GM21528 (cell line): ENCODE results near the gene HPCAL1.
A peak's percentile ranks its signal among the peaks of the same experiment; 100 is the strongest.

Experiments used
- ATAC-seq: cut with Tn5 transposase; IDR thresholded peaks from one replicate; pipeline ENCODE4 v1.9.1; 2021; ENCODE audit warnings: mild to moderate bottlenecking, moderate library complexity; ENCODE audit not compliant: unreplicated experiment, low FRiP score

Gene HPCAL1

GRCh38 chr2:10366601-10367270 is 64.0 kb downstream of the HPCAL1 start:
- no peak for ATAC-seq

DNA sequence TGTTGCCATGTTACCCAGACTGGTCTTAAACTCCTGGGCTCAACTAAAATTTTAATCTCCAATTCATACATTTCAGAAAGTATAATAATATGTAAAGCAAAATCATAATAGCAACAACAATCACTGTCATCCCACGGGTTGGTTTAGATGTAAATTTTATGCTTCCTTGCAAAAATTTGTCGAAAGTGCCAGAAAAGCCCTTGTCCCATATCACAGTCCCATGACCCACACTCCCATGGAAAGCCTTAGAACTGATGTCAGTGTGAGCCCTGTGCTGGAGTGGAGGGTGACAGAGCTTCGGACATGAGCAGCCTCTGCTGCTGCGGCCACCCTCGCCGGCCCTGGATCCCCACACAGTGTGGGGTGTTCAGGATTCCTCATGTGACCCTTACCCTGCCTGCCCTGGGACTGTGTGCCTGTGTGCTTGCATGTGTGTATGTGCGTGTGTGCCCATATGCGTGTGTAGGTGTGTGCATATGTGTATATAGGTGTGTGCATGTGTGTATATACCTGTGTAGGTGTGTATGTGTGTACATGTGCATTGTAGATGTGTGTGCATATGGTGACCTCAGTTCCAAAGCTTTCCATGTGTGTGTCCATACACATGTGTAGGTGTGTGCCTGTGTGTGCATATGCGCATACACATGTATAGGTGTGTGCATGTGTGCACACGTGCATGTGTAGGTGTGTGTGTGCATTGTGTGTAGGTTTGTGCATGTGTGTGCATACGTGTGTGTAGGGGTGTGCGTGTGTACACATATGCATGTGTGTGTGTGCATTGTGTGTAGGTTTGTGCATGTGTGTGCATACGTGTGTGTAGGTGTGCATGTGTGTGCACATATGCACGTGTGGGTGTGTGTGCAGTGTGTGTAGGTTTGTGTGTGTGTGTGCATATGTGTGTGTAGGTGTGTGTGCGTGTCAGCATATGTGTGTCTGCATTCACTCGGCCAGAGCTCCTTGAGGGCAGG is 65.1 kb downstream of the HPCAL1 start:
- ATAC-seq, result no peak

GRCh38 chr2:10368491-10369231 is 66.0 kb downstream of the HPCAL1 start:
- no peak for ATAC-seq

DNA sequence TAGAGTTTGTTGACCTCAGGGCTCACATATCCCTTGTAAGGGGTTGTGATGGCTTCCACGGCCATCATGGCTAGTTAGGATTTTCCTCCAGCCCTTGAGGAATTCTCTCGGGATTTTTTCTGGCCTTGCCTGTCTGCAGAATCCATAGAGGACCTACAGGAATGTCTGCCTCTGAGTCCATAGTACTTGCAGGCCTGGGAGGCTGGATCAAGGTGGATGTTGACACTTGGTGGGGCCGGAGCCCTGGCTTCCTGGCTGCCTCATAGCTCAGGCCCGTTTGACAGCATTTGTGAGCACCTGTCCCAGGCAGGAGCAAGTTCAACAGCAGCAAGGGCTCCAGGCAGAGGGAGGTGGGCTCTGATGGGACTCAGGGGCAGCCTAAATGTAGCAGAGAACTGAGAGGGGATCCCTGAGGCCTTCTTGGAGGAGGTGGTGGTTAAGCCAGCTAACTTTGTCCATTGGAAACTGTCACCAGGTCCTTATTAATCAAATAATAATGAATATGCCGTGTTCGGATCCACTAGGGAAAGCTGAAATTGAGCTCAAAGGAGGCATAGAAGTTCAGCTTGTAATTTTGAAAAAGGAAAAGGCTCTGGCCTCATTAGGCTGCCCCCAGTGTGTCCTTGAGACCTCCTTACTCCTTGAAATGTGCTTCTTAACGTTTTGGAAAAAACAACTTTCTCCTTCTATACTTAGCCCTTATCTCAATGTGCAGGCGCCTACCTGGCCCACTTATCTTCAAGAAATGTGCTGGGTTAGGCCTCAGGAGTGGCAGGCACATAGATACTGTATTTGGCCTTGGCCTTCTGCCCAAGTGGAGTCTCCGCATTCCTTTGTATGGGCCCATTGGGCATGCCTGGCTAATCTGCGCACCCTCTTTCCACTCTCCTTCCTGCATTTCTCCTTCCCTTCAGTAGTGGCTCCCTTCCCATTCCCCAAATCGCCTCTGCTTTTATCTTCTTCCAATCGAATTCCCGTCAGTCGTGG is 66.9 kb downstream of the HPCAL1 start:
- no peak for ATAC-seq

- no peak for ATAC-seq
Observed at GRCh38 chr2:10370390-10370789, 67.7 kb downstream of the HPCAL1 start.

GRCh38 chr2:10370895-10371294 is 68.2 kb downstream of the HPCAL1 start:
- no peak for ATAC-seq

DNA sequence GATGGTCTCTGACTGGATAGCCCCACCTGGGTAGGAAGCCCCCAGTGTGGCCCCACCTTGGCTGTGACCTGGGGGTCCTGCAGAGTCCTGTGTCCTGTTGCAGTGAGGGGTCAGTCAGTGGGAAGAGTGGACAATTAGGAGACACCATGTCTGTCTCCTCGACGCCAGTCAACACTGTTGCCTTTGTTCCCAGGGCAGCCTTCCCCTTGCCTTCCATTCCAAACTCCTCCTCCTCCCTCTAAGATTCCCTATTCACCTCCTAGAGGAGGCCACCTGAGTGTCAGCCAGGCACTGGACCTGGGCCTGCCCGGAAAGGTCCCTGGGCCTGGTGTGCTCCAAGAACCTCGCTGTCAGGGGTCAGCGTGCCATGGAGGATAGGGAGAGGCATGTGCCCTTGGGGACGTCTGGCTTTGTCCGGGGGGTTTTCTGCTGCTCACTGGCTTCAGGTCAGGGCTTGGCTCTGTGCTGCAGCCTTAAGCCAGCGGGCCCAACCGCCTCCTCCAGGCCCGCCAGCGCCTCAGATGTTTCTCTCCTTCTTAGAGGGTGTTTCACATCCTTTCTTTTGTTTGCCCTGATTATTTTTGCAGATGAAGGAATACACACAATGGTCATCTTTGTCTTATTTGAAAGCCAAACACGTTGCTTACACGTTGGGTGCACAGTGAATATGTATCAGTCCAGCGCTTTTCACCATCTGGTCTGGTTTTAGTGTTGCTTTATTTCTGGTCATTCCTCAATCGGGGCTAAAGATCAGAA is 68.9 kb downstream of the HPCAL1 start:
- no peak for ATAC-seq

DNA sequence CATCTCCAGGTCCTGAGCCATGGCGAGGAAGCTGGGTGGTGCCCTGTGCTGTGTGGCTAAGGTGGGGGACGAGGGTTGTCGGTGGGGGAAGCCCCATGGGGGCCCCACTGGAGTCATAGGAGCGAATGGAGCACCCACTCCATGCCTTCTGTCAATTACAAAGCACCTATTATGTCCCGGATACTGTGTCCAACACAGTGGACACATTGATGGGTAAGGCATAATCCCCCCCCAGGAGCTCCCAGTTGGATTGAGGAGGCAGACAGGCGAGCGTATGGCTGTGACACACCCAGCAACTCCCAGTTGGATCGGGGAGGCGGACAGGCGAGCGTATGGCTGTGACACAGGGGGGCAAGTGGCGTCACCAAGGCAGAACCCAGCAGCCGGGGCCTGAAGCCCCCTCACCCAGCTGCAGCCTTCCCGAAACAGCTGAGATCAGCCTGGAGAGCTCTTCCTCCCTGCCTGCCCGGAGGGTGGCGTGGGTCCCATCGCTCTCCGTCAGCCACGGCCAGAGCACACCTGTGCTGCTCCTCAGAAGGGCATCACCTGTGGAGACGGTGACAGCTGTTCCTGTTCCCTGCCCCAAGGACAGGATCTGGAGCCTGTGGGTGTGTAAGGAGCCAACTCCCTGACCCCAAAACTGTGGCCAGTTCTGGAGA is 69.6 kb downstream of the HPCAL1 start:
- no peak for ATAC-seq

- ATAC-seq, result no peak
Observed at GRCh38 chr2:10372862-10373240, 70.1 kb downstream of the HPCAL1 start.

GRCh38 chr2:10373931-10374330 is 71.2 kb downstream of the HPCAL1 start:
- ATAC-seq, result no peak

DNA sequence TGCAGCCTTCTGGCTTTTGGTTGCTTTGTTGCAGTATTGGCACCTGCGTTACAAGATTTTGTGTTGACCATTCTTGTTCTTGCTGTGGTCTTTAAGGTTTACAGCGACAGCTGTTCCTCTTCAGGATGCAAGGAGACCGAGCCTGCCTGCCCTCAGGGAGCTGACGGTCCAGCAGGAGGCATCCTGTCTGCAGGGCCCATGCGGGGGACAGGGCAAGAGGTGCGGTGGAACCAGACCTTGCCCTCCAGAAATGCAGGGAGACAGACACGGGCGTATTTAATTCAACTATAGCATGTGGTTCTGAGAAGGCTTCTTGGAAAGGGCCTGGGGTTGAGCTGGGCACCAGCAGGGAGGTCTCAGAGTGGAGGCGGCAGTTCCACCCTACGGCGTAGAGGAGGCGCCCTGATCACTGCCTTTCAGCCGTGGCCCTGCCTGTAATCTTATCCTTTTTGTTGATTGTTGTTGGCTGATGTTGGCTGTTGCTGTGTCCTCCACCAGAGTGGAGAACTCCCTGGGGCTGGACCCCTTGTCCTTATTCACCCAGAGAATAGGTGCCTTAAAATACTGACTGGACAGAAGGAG is 71.7 kb downstream of the HPCAL1 start:
- no peak for ATAC-seq

GRCh38 chr2:10375570-10376281 is 73.0 kb downstream of the HPCAL1 start:
- no peak for ATAC-seq

DNA sequence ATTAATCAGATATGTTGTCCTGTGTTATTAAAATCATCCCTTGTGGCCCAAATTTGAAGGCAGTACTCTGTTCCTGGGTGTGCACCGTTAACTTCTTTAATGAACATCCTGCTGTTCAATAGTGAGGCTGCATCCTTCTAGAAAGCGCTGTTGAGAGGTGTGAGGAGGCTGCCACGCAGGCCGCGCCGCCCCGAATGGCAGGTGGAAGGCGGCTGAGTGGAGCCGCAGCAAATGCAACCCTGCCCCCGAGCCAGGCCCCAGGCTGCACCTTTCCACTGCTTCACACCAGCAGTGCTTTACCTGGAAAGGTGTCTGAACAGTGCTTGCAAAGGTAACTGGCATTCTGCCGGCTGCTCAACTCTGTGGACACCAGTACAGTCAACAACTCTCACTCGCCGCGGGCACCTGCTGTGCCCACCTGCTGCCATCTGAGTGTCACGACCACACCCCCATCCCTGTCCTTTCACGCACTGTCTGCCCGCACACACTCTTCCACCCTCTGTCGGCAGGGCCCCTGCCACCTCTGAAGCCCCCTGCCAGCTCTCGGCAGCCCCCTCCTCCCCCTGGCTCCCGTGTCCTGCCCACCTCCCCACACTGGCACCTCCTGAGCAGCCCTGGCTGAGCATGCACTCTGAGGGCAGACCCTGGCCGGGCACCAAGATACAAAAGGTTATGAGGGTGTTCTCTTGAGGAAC is 74.5 kb downstream of the HPCAL1 start:
- no peak for ATAC-seq

DNA sequence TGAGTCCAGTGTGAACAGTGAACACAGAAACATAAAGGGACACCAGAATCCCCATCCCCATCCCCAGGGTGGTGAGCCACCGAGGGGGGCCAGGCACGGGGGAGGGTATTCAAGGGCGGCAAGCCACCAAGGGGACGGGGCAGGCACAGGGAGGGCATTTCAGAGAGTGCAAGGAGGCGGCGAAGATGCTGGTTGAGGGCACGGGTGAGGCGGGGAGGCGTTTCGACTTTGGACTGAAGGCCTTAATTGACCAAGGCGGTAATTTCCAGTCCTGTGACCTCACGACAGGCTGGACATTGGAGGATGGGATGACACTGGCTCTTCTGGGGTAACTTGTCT is 75.0 kb downstream of the HPCAL1 start:
- no peak for ATAC-seq

- peak; percentile 80 for ATAC-seq
Observed at GRCh38 chr2:10378189-10378588, 75.5 kb downstream of the HPCAL1 start.

- ATAC-seq, result no peak
Observed at GRCh38 chr2:10380048-10380926, 77.6 kb downstream of the HPCAL1 start.
